Measurements from ENCODE around the gene CSF1. TPM values are rescaled to one million over a fixed set of nuclear protein-coding genes. Genes with fewer than 3 reads are reported as not detected.
A peak's percentile ranks its signal among the peaks of the same experiment; 100 is the strongest.

Gene CSF1
- total RNA-seq, 1 donor from 2014 or later: 28.9 TPM

- no peak for TF ChIP-seq CTCF (IDR thresholded peaks at IDR 0.05; ENCODE audit: unreplicated experiment)
- DNase-seq (ENCODE audit: low spot score in 2 of 2, unreplicated experiment in 2 of 2): no peak
- H3K36me3 Mint-ChIP-seq: peaks cover 19% of the 10 kb centered on the region
- no peak overlapping the region for H3K4me3 Mint-ChIP-seq
- peaks cover 3% of the 10 kb centered on the region for H3K9me3 Mint-ChIP-seq
- H3K27ac Mint-ChIP-seq: peak overlapping the region; percentile 73
- peaks cover 19% of the 10 kb centered on the region for H3K4me1 Mint-ChIP-seq
- no peaks in the 10 kb centered on the region for H3K27me3 Mint-ChIP-seq (ENCODE audit: low read depth)
Measured at GRCh38 chr1:109930252-109930993, 19.8 kb downstream of the CSF1 start.

- H3K4me3 Mint-ChIP-seq: no peak overlapping the region
- peaks cover 11% of the 10 kb centered on the region for H3K36me3 Mint-ChIP-seq
- peaks cover 11% of the 10 kb centered on the region for H3K9me3 Mint-ChIP-seq
- H3K27me3 Mint-ChIP-seq (ENCODE audit: low read depth): no peaks in the 10 kb centered on the region
- DNase-seq (ENCODE audit: low spot score in 2 of 2, unreplicated experiment in 2 of 2): no peak
- peak overlapping the region; percentile 82 for H3K27ac Mint-ChIP-seq
- no peak for TF ChIP-seq CTCF (IDR thresholded peaks at IDR 0.05; ENCODE audit: unreplicated experiment)
- H3K4me1 Mint-ChIP-seq: peaks cover 19% of the 10 kb centered on the region
Measured at GRCh38 chr1:109931189-109931731, 20.6 kb downstream of the CSF1 start.

GRCh38 chr1:109931911-109932636 is 21.4 kb downstream of the CSF1 start:
- Mint-ChIP-seq H3K9me3 (peaks cover 12% of the 10 kb centered on the region), H3K36me3 (peaks cover 6% of the 10 kb centered on the region), H3K27me3 (ENCODE audit: low read depth) (no peaks in the 10 kb centered on the region), H3K27ac (no peak overlapping the region), H3K4me1 (peaks cover 19% of the 10 kb centered on the region), H3K4me3 (no peak overlapping the region)
- DNase-seq (ENCODE audit: low spot score in 2 of 2, unreplicated experiment in 2 of 2): no peak
- TF ChIP-seq CTCF (IDR thresholded peaks at IDR 0.05; ENCODE audit: unreplicated experiment): no peak

GRCh38 chr1:109932679-109933078 is 22.0 kb downstream of the CSF1 start:
- Mint-ChIP-seq H3K36me3 (peaks cover 7% of the 10 kb centered on the region), H3K4me1 (peaks cover 19% of the 10 kb centered on the region), H3K27ac (no peak overlapping the region), H3K27me3 (ENCODE audit: low read depth) (no peaks in the 10 kb centered on the region), H3K4me3 (no peak overlapping the region), H3K9me3 (peaks cover 18% of the 10 kb centered on the region)
- DNase-seq (ENCODE audit: low spot score in 2 of 2, unreplicated experiment in 2 of 2): peak in 1 of 2 experiments; percentile 9
- TF ChIP-seq CTCF (IDR thresholded peaks at IDR 0.05; ENCODE audit: unreplicated experiment): no peak

GRCh38 chr1:109933856-109934711 is 23.4 kb downstream of the CSF1 start:
- Mint-ChIP-seq H3K4me1 (peaks cover 8% of the 10 kb centered on the region), H3K9me3 (peaks cover 23% of the 10 kb centered on the region), H3K27ac (no peak overlapping the region), H3K4me3 (no peak overlapping the region), H3K27me3 (ENCODE audit: low read depth) (no peaks in the 10 kb centered on the region), H3K36me3 (peaks cover 6% of the 10 kb centered on the region)
- no peak for TF ChIP-seq CTCF (IDR thresholded peaks at IDR 0.05; ENCODE audit: unreplicated experiment)
- no peak for DNase-seq (ENCODE audit: low spot score in 2 of 2, unreplicated experiment in 2 of 2)
